Skin epidermis (tissue), 12 donors: ENCODE results near the gene ASIC1.

Experiments used
- H3K27ac ChIP-seq, 21 experiments: fragments of 200-600 bp; sonication (generic) in 11 of 21; one replicate each; pipeline ENCODE4 v1.5.0; 2020; ENCODE audit warnings: mild to moderate bottlenecking in 3 of 21, inconsistent platforms in 2 of 21, moderate library complexity in 2 of 21
- H3K4me3 ChIP-seq, 7 experiments: fragments of 200-600 bp; sonication (generic) in 2 of 7; one replicate each; pipeline ENCODE4 v1.5.0; 2020; ENCODE audit warnings: inconsistent platforms in 2 of 7, mild to moderate bottlenecking in 2 of 7, moderate library complexity in 1 of 7

ASIC1 gene

GRCh38 chr12:50079771-50080170 is 22.4 kb downstream of the ASIC1 start:
- H3K4me3 ChIP-seq = no peak overlapping the region
- no peak overlapping the region for H3K27ac ChIP-seq

- no peak overlapping the region for H3K27ac ChIP-seq
- no peak overlapping the region for H3K4me3 ChIP-seq
Observed at GRCh38 chr12:50081096-50081808, 23.9 kb downstream of the ASIC1 start.

- no peak overlapping the region for H3K27ac ChIP-seq
Observed at GRCh38 chr12:50082644-50083043, 25.2 kb downstream of the ASIC1 start.

GRCh38 chr12:50083301-50083700 is 25.9 kb downstream of the ASIC1 start:
- no peak overlapping the region for H3K27ac ChIP-seq
- no peak overlapping the region for H3K4me3 ChIP-seq

More at GRCh38 chr12:50082644-50083043, 25.2 kb downstream of the ASIC1 start:
- H3K4me3 ChIP-seq = no peak overlapping the region

- H3K4me3 ChIP-seq = peak overlapping the region; percentile 71 to 97 (median 86)
- peak overlapping the region; percentile 67 to 99 (median 97) for H3K27ac ChIP-seq
Observed at GRCh38 chr12:50084409-50084774, 27.0 kb downstream of the ASIC1 start.

GRCh38 chr12:50084775-50085614 is 27.6 kb downstream of the ASIC1 start, which contains the start of gene SMARCD1:
Gene SMARCD1 (plus strand): TSS chr12:50085342. CDS start chr12:50085370, 28 bp downstream.
- peak within 1 kb of the TSS; percentile 67 to 99 (median 97) for H3K27ac ChIP-seq
- peak within 1 kb of the TSS; percentile 71 to 97 (median 86) for H3K4me3 ChIP-seq

- Histone ChIP-seq H3K27ac (peak overlapping the region in 20 of 21 experiments; percentile 93 to 99 (median 97)), H3K4me3 (peak overlapping the region; percentile 71 to 97 (median 86))
Observed at GRCh38 chr12:50085615-50086072, 28.2 kb downstream of the ASIC1 start.

- Histone ChIP-seq H3K4me3 (peak overlapping the region in 6 of 7 experiments; percentile 71 to 97 (median 86)), H3K27ac (peak overlapping the region in 17 of 21 experiments; percentile 5 to 99 (median 97))
Observed at GRCh38 chr12:50086148-50086547, 28.8 kb downstream of the ASIC1 start.

- Histone ChIP-seq H3K4me3 (no peak overlapping the region), H3K27ac (no peak overlapping the region)
Observed at GRCh38 chr12:50087151-50087550, 29.8 kb downstream of the ASIC1 start.

GRCh38 chr12:50087995-50088394 is 30.6 kb downstream of the ASIC1 start:
- H3K27ac ChIP-seq = peak overlapping the region in 3 of 21 experiments; percentile 9 to 44 (median 20)
- no peak overlapping the region for H3K4me3 ChIP-seq

GRCh38 chr12:50088577-50089335 is 31.4 kb downstream of the ASIC1 start:
- Histone ChIP-seq H3K4me3 (no peak overlapping the region), H3K27ac (peak overlapping the region in 1 of 21 experiments; percentile 44)

GRCh38 chr12:50089730-50090129 is 32.3 kb downstream of the ASIC1 start:
- no peak overlapping the region for H3K4me3 ChIP-seq
- no peak overlapping the region for H3K27ac ChIP-seq

- no peak overlapping the region for H3K27ac ChIP-seq
- no peak overlapping the region for H3K4me3 ChIP-seq
Observed at GRCh38 chr12:50090391-50090790, 33.0 kb downstream of the ASIC1 start.

- Histone ChIP-seq H3K27ac (no peak overlapping the region), H3K4me3 (no peak overlapping the region)
Observed at GRCh38 chr12:50097952-50098351, 40.6 kb downstream of the ASIC1 start.

- Histone ChIP-seq H3K4me3 (no peak overlapping the region), H3K27ac (peak overlapping the region in 8 of 21 experiments; percentile 13 to 68 (median 44))
Observed at GRCh38 chr12:50099302-50100008, 42.1 kb downstream of the ASIC1 start.

- Histone ChIP-seq H3K27ac (peak overlapping the region in 2 of 21 experiments; percentile 13 to 53), H3K4me3 (no peak overlapping the region)
Observed at GRCh38 chr12:50100561-50100960, 43.2 kb downstream of the ASIC1 start.

- Histone ChIP-seq H3K4me3 (no peak overlapping the region), H3K27ac (no peak overlapping the region)
Observed at GRCh38 chr12:50101663-50102062, 44.3 kb downstream of the ASIC1 start.

- H3K27ac ChIP-seq = no peak overlapping the region
- no peak overlapping the region for H3K4me3 ChIP-seq
Observed at GRCh38 chr12:50102131-50102531, 44.7 kb downstream of the ASIC1 start.

- no peak overlapping the region for H3K4me3 ChIP-seq
- H3K27ac ChIP-seq = no peak overlapping the region
Observed at GRCh38 chr12:50102646-50103309, 45.4 kb downstream of the ASIC1 start.
